Midbrain (tissue), 1 donor: ENCODE data around the gene OR52B6.
"Not testable (repeated sequence)": the region's sequence is repeated elsewhere in the genome, so short reads cannot be mapped to it uniquely, and the experiment has no call there.

Source experiments
- DNase-seq: peaks from one replicate; lab custom pipeline; 2025; lab: John Stamatoyannopoulos, UW

The OR52B6 gene

GRCh38 chr11:5596607-5597201 lies 16.0 kb downstream of the OR52B6 start, which contains the start of gene TRIM6:
Gene TRIM6 (plus strand): TSS chr11:5596637. CDS start chr11:5596898, 261 bp downstream.
- DNase-seq, result no peak

- DNase-seq, result no peak
These were observed 17.3 kb downstream of the OR52B6 start for GRCh38 chr11:5597953-5598352.

GRCh38 chr11:5600374-5600851 lies 19.7 kb downstream of the OR52B6 start:
- peak; percentile 31 for DNase-seq

DNA sequence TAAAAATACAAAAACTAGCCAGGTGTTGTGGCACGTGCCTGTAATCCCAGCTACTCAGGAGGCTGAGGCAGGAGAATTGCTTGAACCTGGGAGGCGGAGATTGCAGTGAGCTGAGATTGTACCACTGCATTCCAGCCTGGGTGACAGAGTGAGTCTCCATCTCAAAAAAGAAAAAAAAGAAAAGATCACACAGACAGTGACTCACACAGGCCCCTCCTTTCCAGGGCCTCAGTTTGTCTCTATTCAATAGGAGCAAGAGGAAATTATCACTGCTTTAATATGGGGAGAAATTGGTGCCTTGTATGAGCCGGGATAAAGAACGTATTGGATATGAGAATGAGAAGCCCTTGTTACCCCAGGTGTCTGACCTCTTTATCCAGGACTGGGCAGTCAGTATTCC lies 22.1 kb downstream of the OR52B6 start:
- not testable (repeated sequence) for DNase-seq

DNA sequence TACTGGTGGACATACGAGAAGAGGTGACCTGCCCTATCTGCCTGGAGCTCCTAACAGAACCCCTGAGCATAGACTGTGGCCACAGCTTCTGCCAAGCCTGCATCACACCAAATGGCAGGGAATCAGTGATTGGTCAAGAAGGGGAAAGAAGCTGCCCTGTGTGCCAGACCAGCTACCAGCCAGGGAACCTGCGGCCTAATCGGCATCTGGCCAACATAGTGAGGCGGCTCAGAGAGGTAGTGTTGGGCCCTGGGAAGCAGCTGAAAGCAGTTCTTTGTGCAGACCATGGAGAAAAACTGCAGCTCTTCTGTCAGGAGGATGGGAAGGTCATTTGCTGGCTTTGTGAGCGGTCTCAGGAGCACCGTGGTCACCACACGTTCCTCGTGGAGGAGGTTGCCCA lies 22.6 kb downstream of the OR52B6 start:
- DNase-seq, result peak; percentile 11

DNA sequence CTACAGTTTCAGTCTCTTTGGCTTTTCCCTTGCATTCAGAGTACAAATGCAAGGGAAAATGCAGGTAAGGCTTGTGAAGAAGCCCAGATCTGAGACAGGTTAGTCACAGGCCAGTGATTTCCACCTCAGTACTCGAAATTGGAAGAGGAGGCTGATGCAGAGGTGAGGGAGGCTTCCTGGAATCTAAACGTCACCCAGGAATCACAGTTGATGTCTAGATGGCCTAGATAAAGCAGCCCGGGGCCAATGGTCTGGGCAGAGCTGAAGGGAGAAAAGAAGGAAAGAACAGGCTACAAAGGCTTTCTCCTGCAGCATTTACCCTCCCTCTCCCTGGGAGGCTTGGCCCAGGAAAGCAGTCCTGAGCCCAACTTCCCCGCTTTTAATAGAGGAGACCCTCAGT lies 24.2 kb downstream of the OR52B6 start:
- DNase-seq, result no peak

GRCh38 chr11:5605849-5606248 lies 25.2 kb downstream of the OR52B6 start:
- no peak for DNase-seq

DNA sequence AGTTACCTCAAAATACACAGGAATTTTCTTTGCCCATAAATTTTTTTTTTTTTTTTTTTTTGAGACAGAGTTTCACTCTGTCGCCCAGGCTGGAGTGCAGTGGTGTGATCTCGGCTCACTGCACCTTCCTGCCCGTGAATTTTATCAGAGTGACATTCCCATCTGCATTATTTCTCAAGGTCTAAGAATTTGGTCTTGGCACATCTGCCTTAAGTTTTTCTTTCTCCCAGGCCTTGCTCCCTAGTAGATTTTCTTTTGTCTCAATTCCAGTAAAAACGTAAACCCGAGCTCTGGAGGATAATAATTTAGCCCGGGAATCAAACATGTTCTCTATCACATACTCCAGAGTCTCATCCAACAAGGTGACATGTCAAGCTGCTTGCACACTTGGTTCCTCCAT lies 28.1 kb downstream of the OR52B6 start:
- DNase-seq, result no peak

DNA sequence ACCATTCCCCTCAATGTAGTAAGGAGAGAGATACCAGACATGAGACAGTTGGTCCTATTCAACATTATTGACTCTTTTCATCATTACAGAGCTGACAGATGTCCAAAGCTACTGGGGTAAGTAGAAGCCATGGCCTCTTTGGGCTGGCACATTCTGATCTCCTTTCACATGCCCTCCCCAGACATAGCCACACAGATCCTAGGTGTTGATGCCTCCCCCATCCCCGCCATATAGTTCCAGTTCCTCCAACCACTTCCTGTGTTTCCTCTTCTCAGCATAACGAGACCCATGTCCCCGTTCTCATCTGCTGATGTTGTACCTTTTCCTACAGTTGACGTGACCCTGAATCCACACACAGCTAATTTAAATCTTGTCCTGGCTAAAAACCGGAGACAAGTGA lies 29.8 kb downstream of the OR52B6 start:
- DNase-seq, result no peak

GRCh38 chr11:5611627-5612026 lies 30.9 kb downstream of the OR52B6 start:
- no peak for DNase-seq

DNA sequence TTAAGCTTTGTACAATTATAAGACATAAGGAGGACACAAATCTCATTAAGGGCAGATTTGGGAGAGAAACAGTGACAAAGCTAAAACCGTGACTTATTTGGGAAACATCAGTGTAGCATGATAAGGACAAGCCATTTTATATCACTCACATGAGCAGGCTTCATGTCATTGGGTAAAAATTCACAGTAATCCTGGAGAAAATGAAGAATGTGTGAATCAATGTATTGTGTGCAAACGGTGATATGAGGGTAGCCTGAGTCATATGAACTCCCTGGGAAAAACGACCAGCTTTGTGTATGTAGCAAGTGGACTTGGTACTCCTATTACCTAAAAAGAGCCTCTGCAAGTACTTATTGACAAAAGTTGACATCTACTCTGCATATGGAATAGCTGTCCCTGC lies 38.1 kb downstream of the OR52B6 start:
- DNase-seq, result no peak

DNA sequence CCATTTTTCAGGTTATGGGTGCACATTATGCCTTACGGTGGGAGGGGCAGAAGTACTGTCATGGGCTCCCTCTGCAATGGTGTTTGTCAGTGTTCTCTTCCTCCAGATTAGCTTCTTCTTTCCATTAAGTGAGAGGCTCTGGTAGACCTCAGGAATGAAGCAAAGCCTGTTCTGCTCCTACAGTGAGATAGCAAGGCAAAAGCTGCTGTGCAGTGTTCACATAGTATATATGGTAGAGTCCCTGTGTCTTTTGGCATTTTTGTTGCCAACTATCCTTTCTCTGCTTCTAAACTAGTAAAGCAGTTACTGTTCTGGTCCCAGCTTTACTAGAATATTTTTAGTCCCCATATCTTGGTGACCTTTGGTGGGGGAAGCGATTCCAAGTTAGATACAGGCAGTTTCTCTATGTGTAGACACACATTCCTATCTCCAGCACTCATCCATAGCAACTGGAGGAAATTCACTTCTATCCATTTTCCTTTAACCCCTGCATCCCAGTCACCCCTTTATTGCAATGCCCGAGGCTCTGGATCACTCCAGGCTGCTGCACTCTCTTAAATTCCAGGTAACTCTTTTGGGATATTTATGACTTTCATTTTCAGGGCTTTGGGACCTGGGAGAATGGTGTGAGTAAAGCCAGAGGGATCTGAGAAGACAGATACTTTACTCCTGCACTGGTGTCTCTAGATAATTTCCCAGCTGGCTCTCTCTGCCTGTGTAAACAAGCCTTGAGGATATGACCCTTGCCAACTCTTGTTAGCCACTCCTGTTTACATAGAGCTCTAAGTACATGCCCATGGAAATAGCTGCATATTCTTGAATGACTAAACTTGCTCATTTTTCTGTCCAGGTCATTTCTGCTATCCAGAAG lies 40.2 kb downstream of the OR52B6 start:
- no peak for DNase-seq

DNA sequence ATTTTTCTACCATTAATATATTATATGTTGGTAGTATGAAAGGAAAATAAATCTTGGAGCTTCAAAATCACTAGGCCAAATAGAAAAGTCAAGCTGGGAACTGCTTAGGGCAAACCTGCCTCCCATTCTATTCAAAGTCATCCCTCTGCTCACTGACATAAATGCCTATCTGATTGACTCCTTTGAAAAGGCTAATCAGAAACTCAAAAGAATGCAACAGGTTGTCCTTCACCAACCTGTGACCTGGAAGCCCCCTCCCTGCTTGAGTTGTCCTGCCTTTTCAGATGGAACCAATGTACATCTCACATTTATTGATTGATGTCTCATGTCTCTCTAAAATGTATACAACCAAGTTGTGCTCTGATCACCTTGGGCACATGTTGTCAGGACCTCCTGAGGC lies 40.9 kb downstream of the OR52B6 start:
- no peak for DNase-seq

GRCh38 chr11:5622802-5623201 lies 42.1 kb downstream of the OR52B6 start:
- no peak for DNase-seq

DNA sequence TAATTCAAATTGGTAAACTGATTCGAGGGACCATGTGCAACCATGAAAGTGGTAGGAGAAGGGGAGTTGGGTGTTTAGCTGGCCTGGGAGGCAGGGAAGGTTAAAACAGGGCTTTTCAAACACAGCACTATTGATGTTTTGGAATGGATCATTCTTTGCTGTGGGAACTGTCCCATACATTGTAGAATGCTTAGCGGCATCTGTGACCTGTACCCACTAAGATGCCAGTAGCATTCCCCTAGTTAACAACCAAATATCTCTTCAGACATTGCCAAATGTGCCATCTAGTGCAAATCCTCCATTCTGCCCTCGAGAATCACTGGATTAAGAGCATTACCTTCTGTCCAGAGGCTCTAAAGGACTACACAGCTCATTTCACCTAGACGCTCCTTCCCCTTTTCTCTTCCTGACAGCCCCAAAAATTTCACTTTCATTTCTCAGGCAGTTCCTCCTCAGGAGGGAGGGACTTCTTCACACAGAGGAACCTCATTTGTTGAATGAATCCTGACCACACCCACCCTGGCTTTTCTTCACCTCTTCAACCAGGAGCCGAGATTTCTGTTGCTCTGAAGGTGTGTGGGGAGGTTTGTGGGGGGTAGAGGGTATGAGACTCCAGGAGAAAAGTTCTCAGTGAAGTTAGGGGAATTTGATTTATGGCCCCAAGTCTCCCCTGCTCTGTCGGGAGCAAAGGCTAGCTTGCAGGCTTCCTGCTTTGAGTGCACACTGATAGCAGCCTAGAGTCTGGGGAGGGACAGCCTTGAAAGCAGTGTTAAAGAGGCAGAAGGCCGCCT lies 44.0 kb downstream of the OR52B6 start, which contains the start of gene TRIM34:
Gene TRIM34, plus strand, starts transcription at position 513 of the 791 bp plus-strand sequence. CDS start 7,331 bp downstream, outside the sequence.
- peak; percentile 38 for DNase-seq

DNA sequence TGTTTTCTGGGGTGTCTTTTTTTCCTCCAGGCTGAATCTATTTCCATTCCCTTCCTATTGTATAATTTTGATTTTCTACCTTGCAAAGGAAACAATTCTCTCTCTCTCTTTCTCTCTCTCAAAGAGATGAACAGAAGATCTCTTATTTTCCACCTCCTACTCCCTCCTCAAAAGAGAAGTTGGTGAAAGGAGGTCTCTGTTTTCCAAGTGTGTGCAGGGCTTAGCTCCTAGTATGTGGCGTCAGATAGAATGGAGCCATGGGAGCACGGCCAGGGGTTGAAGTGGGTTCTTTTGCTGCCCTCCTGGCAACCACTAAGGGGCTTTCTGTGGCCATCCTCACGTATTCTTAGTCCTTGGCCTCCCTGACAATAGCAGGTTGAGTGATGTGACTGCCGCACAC lies 44.6 kb downstream of the OR52B6 start:
- no peak for DNase-seq

DNA sequence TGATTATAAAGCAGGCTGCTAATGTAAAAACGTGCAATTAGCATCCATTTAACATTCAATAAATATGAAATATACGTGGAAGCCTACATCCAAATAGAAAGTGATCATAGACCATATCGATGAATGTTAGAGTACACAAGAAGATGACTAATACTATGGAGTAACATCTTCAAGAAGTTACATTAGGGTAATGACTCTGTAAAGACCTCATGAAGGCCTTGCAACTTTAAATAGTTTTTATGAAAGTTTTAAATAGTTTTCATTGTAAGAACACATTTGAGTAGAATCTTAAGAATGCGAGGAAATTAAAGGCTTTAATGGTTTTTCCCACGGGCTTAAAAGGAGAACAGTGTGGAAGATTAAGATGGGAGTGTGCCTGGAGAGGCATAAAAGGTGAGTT lies 45.5 kb downstream of the OR52B6 start:
- DNase-seq, result no peak

GRCh38 chr11:5631417-5631816 lies 50.7 kb downstream of the OR52B6 start:
- no peak for DNase-seq
